ENCODE measurements around the gene ZNF775. TPM values are rescaled to one million over a fixed set of nuclear protein-coding genes. Genes with fewer than 3 reads are reported as not detected.
A peak's percentile ranks its signal among the peaks of the same experiment; 100 is the strongest.

Gene ZNF775
- polyA plus RNA-seq, 4 donors = 1.1 to 6.5 (median 2.5) TPM

- Histone ChIP-seq H3K27me3 (ENCODE audit: control insufficient read depth in 3 of 3, insufficient read depth in 3 of 3, low read length in 3 of 3) (no peaks in the 10 kb centered on the region), H3K27ac (ENCODE audit: low read depth in 1 of 3, low read length in 2 of 3) (no peak overlapping the region), H3K36me3 (ENCODE audit: control insufficient read depth in 3 of 3, insufficient read depth in 2 of 3, low read depth in 1 of 3, low read length in 3 of 3) (peaks cover 0 to 44% (median 0%) of the 10 kb centered on the region in 3 donors), H3K9me3 (ENCODE audit: control insufficient read depth in 2 of 2, insufficient read depth in 1 of 2, low read depth in 1 of 2, low read length in 1 of 2) (no peaks in the 10 kb centered on the region), H3K4me1 (ENCODE audit: control insufficient read depth in 3 of 3, insufficient read depth in 2 of 3, low read depth in 1 of 3, low read length in 2 of 3) (peaks cover 0 to 12% (median 0%) of the 10 kb centered on the region in 3 donors), H3K4me3 (ENCODE audit: low read depth in 1 of 3, low read length in 3 of 3) (no peak overlapping the region)
- no peak for FAIRE-seq
- WGBS, 3 donors = 95 to 98% (median 95%) methylated on average over 19 to 20 of the region's 20 CpGs
- no peak for DNase-seq
Measured at GRCh38 chr7:150396426-150396825, 17.3 kb downstream of the ZNF775 start.

- 98% methylated on average over 36 to 48 of the region's 48 CpGs for WGBS, 3 donors
- DNase-seq = no peak
- FAIRE-seq = no peak
Measured at GRCh38 chr7:150396851-150397260, 17.7 kb downstream of the ZNF775 start.

GRCh38 chr7:150397346-150398107 is 18.4 kb downstream of the ZNF775 start:
- WGBS, 3 donors = 97% methylated on average over 74 to 91 of the region's 91 CpGs
- Histone ChIP-seq H3K4me3 (ENCODE audit: low read depth in 1 of 3, low read length in 3 of 3) (no peak overlapping the region), H3K27ac (ENCODE audit: low read depth in 1 of 3, low read length in 2 of 3) (no peak overlapping the region), H3K9me3 (ENCODE audit: control insufficient read depth in 2 of 2, insufficient read depth in 1 of 2, low read depth in 1 of 2, low read length in 1 of 2) (no peaks in the 10 kb centered on the region), H3K4me1 (ENCODE audit: control insufficient read depth in 3 of 3, insufficient read depth in 2 of 3, low read depth in 1 of 3, low read length in 2 of 3) (peaks cover 0 to 20% (median 0%) of the 10 kb centered on the region in 3 donors), H3K36me3 (ENCODE audit: control insufficient read depth in 3 of 3, insufficient read depth in 2 of 3, low read depth in 1 of 3, low read length in 3 of 3) (peaks cover 0 to 46% (median 0%) of the 10 kb centered on the region in 3 donors), H3K27me3 (ENCODE audit: control insufficient read depth in 3 of 3, insufficient read depth in 3 of 3, low read length in 3 of 3) (no peaks in the 10 kb centered on the region)
- DNase-seq = no peak
- no peak for FAIRE-seq

More at GRCh38 chr7:150396851-150397260, 17.7 kb downstream of the ZNF775 start:
- Histone ChIP-seq H3K36me3 (ENCODE audit: control insufficient read depth in 3 of 3, insufficient read depth in 2 of 3, low read depth in 1 of 3, low read length in 3 of 3) (peaks cover 0 to 44% (median 0%) of the 10 kb centered on the region in 3 donors), H3K4me1 (ENCODE audit: control insufficient read depth in 3 of 3, insufficient read depth in 2 of 3, low read depth in 1 of 3, low read length in 2 of 3) (peaks cover 0 to 13% (median 0%) of the 10 kb centered on the region in 3 donors), H3K27ac (ENCODE audit: low read depth in 1 of 3, low read length in 2 of 3) (no peak overlapping the region), H3K9me3 (ENCODE audit: control insufficient read depth in 2 of 2, insufficient read depth in 1 of 2, low read depth in 1 of 2, low read length in 1 of 2) (no peaks in the 10 kb centered on the region), H3K27me3 (ENCODE audit: control insufficient read depth in 3 of 3, insufficient read depth in 3 of 3, low read length in 3 of 3) (no peaks in the 10 kb centered on the region), H3K4me3 (ENCODE audit: low read depth in 1 of 3, low read length in 3 of 3) (no peak overlapping the region)

- Histone ChIP-seq H3K4me3 (ENCODE audit: low read depth in 1 of 3, low read length in 3 of 3) (no peak overlapping the region), H3K4me1 (ENCODE audit: control insufficient read depth in 3 of 3, insufficient read depth in 2 of 3, low read depth in 1 of 3, low read length in 2 of 3) (peaks cover 0 to 28% (median 0%) of the 10 kb centered on the region in 3 donors), H3K9me3 (ENCODE audit: control insufficient read depth in 2 of 2, insufficient read depth in 1 of 2, low read depth in 1 of 2, low read length in 1 of 2) (no peaks in the 10 kb centered on the region), H3K36me3 (ENCODE audit: control insufficient read depth in 3 of 3, insufficient read depth in 2 of 3, low read depth in 1 of 3, low read length in 3 of 3) (peaks cover 0 to 48% (median 0%) of the 10 kb centered on the region in 3 donors), H3K27me3 (ENCODE audit: control insufficient read depth in 3 of 3, insufficient read depth in 3 of 3, low read length in 3 of 3) (no peaks in the 10 kb centered on the region), H3K27ac (ENCODE audit: low read depth in 1 of 3, low read length in 2 of 3) (no peak overlapping the region)
- DNase-seq (no peak), FAIRE-seq (no peak)
- WGBS, 3 donors = 93 to 95% (median 94%) methylated on average over 27 of the region's 27 CpGs
Measured at GRCh38 chr7:150398108-150398964, 19.2 kb downstream of the ZNF775 start.

GRCh38 chr7:150398965-150399320 is 19.8 kb downstream of the ZNF775 start:
- peaks cover 0 to 48% (median 0%) of the 10 kb centered on the region in 3 donors for H3K36me3 ChIP-seq (ENCODE audit: control insufficient read depth in 3 of 3, insufficient read depth in 2 of 3, low read depth in 1 of 3, low read length in 3 of 3)
- no peak overlapping the region for H3K4me3 ChIP-seq (ENCODE audit: low read depth in 1 of 3, low read length in 3 of 3)
- no peak overlapping the region for H3K27ac ChIP-seq (ENCODE audit: low read depth in 1 of 3, low read length in 2 of 3)
- H3K9me3 ChIP-seq (ENCODE audit: control insufficient read depth in 2 of 2, insufficient read depth in 1 of 2, low read depth in 1 of 2, low read length in 1 of 2) = no peaks in the 10 kb centered on the region
- no peak for DNase-seq
- FAIRE-seq = no peak
- 88 to 93% (median 90%) methylated on average over 2 of the region's 2 CpGs for WGBS, 3 donors
- H3K27me3 ChIP-seq (ENCODE audit: control insufficient read depth in 3 of 3, insufficient read depth in 3 of 3, low read length in 3 of 3) = no peaks in the 10 kb centered on the region
- peaks cover 4 to 34% (median 5%) of the 10 kb centered on the region in 3 donors for H3K4me1 ChIP-seq (ENCODE audit: control insufficient read depth in 3 of 3, insufficient read depth in 2 of 3, low read depth in 1 of 3, low read length in 2 of 3)

- 84 to 90% (median 89%) methylated on average over 15 of the region's 15 CpGs for WGBS, 3 donors
- Histone ChIP-seq H3K9me3 (ENCODE audit: control insufficient read depth in 2 of 2, insufficient read depth in 1 of 2, low read depth in 1 of 2, low read length in 1 of 2) (no peaks in the 10 kb centered on the region), H3K4me1 (ENCODE audit: control insufficient read depth in 3 of 3, insufficient read depth in 2 of 3, low read depth in 1 of 3, low read length in 2 of 3) (peaks cover 4 to 40% (median 7%) of the 10 kb centered on the region in 3 donors), H3K36me3 (ENCODE audit: control insufficient read depth in 3 of 3, insufficient read depth in 2 of 3, low read depth in 1 of 3, low read length in 3 of 3) (peaks cover 0 to 48% (median 0%) of the 10 kb centered on the region in 3 donors), H3K27me3 (ENCODE audit: control insufficient read depth in 3 of 3, insufficient read depth in 3 of 3, low read length in 3 of 3) (no peaks in the 10 kb centered on the region), H3K27ac (ENCODE audit: low read depth in 1 of 3, low read length in 2 of 3) (no peak overlapping the region), H3K4me3 (ENCODE audit: low read depth in 1 of 3, low read length in 3 of 3) (no peak overlapping the region)
- DNase-seq (no peak), FAIRE-seq (no peak)
Measured at GRCh38 chr7:150399421-150400007, 20.4 kb downstream of the ZNF775 start.

- peaks cover 4 to 43% (median 7%) of the 10 kb centered on the region in 3 donors for H3K4me1 ChIP-seq (ENCODE audit: control insufficient read depth in 3 of 3, insufficient read depth in 2 of 3, low read depth in 1 of 3, low read length in 2 of 3)
- FAIRE-seq (no peak), DNase-seq (peak in 1 of 2 donors; percentile 41)
- H3K36me3 ChIP-seq (ENCODE audit: control insufficient read depth in 3 of 3, insufficient read depth in 2 of 3, low read depth in 1 of 3, low read length in 3 of 3) = peaks cover 0 to 48% (median 0%) of the 10 kb centered on the region in 3 donors
- no peak overlapping the region for H3K27ac ChIP-seq (ENCODE audit: low read depth in 1 of 3, low read length in 2 of 3)
- H3K4me3 ChIP-seq (ENCODE audit: low read depth in 1 of 3, low read length in 3 of 3) = no peak overlapping the region
- H3K27me3 ChIP-seq (ENCODE audit: control insufficient read depth in 3 of 3, insufficient read depth in 3 of 3, low read length in 3 of 3) = no peaks in the 10 kb centered on the region
- WGBS, 3 donors = 50 to 73% (median 66%) methylated on average over 11 of the region's 11 CpGs
- no peaks in the 10 kb centered on the region for H3K9me3 ChIP-seq (ENCODE audit: control insufficient read depth in 2 of 2, insufficient read depth in 1 of 2, low read depth in 1 of 2, low read length in 1 of 2)
Measured at GRCh38 chr7:150400008-150400787, 21.1 kb downstream of the ZNF775 start.
